A549 (cell line): Measurements from ENCODE around the gene TRAF7. TPM values are rescaled to one million over a fixed set of nuclear protein-coding genes. Genes with fewer than 3 reads are reported as not detected.

ENCODE experiments used
- ATAC-seq, 2 experiments: fragments of 200-7000 bp in 1 of 2; fragments of >200 bp in 1 of 2; cut with Nextera tagmentation in 1 of 2; cut with Tn5 transposase in 1 of 2; 3 replicates each; pipeline versions ENCODE4 v1.8.0 to v1.9.1; 2018 to 2020; ENCODE audit warnings: mild to moderate bottlenecking in 1 of 2, moderate library complexity in 1 of 2
- CTCF ChIA-PET: fragments of 300-600 bp; sonication (Branson Sonifier 250); formaldehyde crosslinking; extraction: SDS; loops from one replicate; lab custom pipeline; 2021; ENCODE audit warnings: antibody characterized with exemption, inconsistent platforms; lab: Yijun Ruan, JAX
- POLR2A ChIA-PET: fragments of 350-600 bp; formaldehyde crosslinking; extraction: SDS; loops from one replicate; lab custom pipeline; 2021; ENCODE audit warnings: antibody characterized with exemption, inconsistent platforms; lab: Yijun Ruan, JAX
- DNase-seq, 2 experiments: peaks; one replicate each; pipeline versions ENCODE4 v3.0.0 to v3.0.0-alpha.2; 2011 to 2016; ENCODE audit warnings: low read depth in 1 of 2, low spot score in 1 of 2
- FAIRE-seq: peaks from 2 replicates; lab custom pipeline; 2011; peaks lifted over from hg19 to GRCh38; lab: Jason Lieb, UNC
- H3K27ac ChIP-seq, 2 experiments: fragments of >200 bp; sonication (Bioruptor Twin); formaldehyde crosslinking; 3 replicates each; pipeline ENCODE4 v1.5.1; 2016 to 2017
- H3K4me1 ChIP-seq: fragments of >200 bp; sonication (Bioruptor Twin); formaldehyde crosslinking; 3 replicates; pipeline ENCODE4 v1.6.1; 2016
- H3K4me2 ChIP-seq: fragments of >200 bp; sonication (Bioruptor Twin); formaldehyde crosslinking; 3 replicates; pipeline ENCODE4 v1.6.1; 2016
- H3K4me3 ChIP-seq: fragments of >200 bp; sonication (Bioruptor Twin); formaldehyde crosslinking; 3 replicates; pipeline ENCODE4 v1.5.1; 2016
- H3K9me3 ChIP-seq: fragments of >200 bp; sonication (Bioruptor Twin); formaldehyde crosslinking; 3 replicates; pipeline ENCODE4 v1.6.1; 2016
- BHLHE40 ChIP-seq: IDR thresholded peaks from 2 replicates; pipeline ENCODE4 v1.6.1; 2012; ENCODE audit warnings: low read depth, low read length, inconsistent platforms
- CBX8 ChIP-seq: fragments of 200-600 bp; sonication (generic); IDR thresholded peaks from 2 replicates; pipeline ENCODE4 v1.6.1; 2016
- EHMT2 ChIP-seq: fragments of 200-600 bp; sonication (generic); IDR thresholded peaks from 2 replicates; pipeline ENCODE4 v1.6.1; 2016; ENCODE audit warnings: antibody characterized with exemption, low read depth, mild to moderate bottlenecking, moderate library complexity
- EP300 ChIP-seq, 2 experiments: fragments of >200 bp; sonication (Bioruptor Twin); formaldehyde crosslinking; IDR thresholded peaks; 2 replicates in 1 of 2; 3 replicates in 1 of 2; pipeline ENCODE4 v1.6.1; 2016 to 2017
- HES2 ChIP-seq: fragments of >200 bp; sonication (Bioruptor Twin); formaldehyde crosslinking; IDR thresholded peaks from 2 replicates; pipeline ENCODE4 v1.6.1; 2016
- JUN ChIP-seq, 2 experiments: fragments of >200 bp; sonication (Bioruptor Twin); formaldehyde crosslinking; IDR thresholded peaks; 2 replicates in 1 of 2; 3 replicates in 1 of 2; pipeline ENCODE4 v1.6.1; 2016 to 2017
- MAFK ChIP-seq: fragments of 450-650 bp; IDR thresholded peaks from 2 replicates; pipeline ENCODE4 v1.6.1; 2014; ENCODE audit not compliant: partially characterized antibody
- MYC ChIP-seq: IDR thresholded peaks from 2 replicates; pipeline ENCODE4 v1.6.1; 2012; ENCODE audit warnings: mild to moderate bottlenecking, inconsistent platforms, low read length, improper control_type of control experiment, borderline replicate concordance
- NFE2L2 ChIP-seq: fragments of 150-350 bp; conservative IDR thresholded peaks from 2 replicates; pipeline ENCODE4 v1.6.1; 2014; ENCODE audit warnings: low read length
- NPAS2 ChIP-seq: fragments of 250-450 bp; sonication (Bioruptor Pico); IDR thresholded peaks from 2 replicates; pipeline ENCODE4 v1.8.0; 2022; ENCODE audit warnings: mild to moderate bottlenecking, moderate library complexity, borderline replicate concordance
- PBX3 ChIP-seq: IDR thresholded peaks from 2 replicates; pipeline ENCODE4 v1.6.1; 2012
- RAD21 ChIP-seq, 2 experiments: fragments of >200 bp in 1 of 2; sonication (Bioruptor Twin) in 1 of 2; formaldehyde crosslinking in 1 of 2; IDR thresholded peaks in 1 of 2; conservative IDR thresholded peaks in 1 of 2; 2 replicates in 1 of 2; 3 replicates in 1 of 2; pipeline ENCODE4 v1.6.1; 2012 to 2018; ENCODE audit warnings: inconsistent platforms in 1 of 2
- RCOR1 ChIP-seq: fragments of 150-350 bp; IDR thresholded peaks from 2 replicates; pipeline ENCODE4 v1.6.1; 2014; ENCODE audit warnings: antibody characterized with exemption, low read length, low read depth
- RNF2 ChIP-seq: fragments of 200-600 bp; sonication (generic); IDR thresholded peaks from 2 replicates; pipeline ENCODE4 v1.6.1; 2016; ENCODE audit warnings: low read depth, mild to moderate bottlenecking, antibody characterized with exemption, moderate library complexity, borderline replicate concordance
- TFCP2L1 ChIP-seq: fragments of 250-450 bp; sonication (Bioruptor Pico); IDR thresholded peaks from 2 replicates; pipeline ENCODE4 v1.5.0; 2021; ENCODE audit warnings: mild to moderate bottlenecking
- ZFP36 ChIP-seq: fragments of 450-650 bp; IDR thresholded peaks from 2 replicates; pipeline ENCODE4 v1.6.1; 2014; ENCODE audit warnings: borderline replicate concordance; ENCODE audit not compliant: partially characterized antibody
- WGBS: methylation state at CpG from one replicate; pipeline ENCODE4 v1.1.6; 2017; ENCODE audit errors: missing lambda C conversion rate; 5-methylcytosine and 5-hydroxymethylcytosine counted together
- polyA plus RNA-seq, 4 experiments: library from polyadenylated mRNA; depleted of rRNA in 3 of 4; stranded (reverse); fragments of >200 nt; fragmentation: RNase III in 1 of 4; extraction: RNeasy Plus Mini Kit Qiagen cat#74134 plus additional on column Dnase treatment in 1 of 4; gene quantifications; 2 replicates in 3 of 4; 3 replicates in 1 of 4; pipeline ENCODE4 v1.2.3, GENCODE V29; 2011 to 2017
- TF ChIP-seq, protein P1 (sequence below): fragments of 150-350 bp; IDR thresholded peaks from 2 replicates; pipeline ENCODE4 v1.6.1; 2014; ENCODE audit warnings: low read depth, mild to moderate bottlenecking, low read length
- TF ChIP-seq, protein P2 (sequence below): fragments of >200 bp; sonication (Bioruptor Twin); formaldehyde crosslinking; IDR thresholded peaks from 3 replicates; pipeline ENCODE4 v1.6.1; 2016

Gene TRAF7
- polyA plus RNA-seq, 2 of the 4 experiments (the other 2 are of a cell fraction): 31.9 to 50.0 TPM

DNA sequence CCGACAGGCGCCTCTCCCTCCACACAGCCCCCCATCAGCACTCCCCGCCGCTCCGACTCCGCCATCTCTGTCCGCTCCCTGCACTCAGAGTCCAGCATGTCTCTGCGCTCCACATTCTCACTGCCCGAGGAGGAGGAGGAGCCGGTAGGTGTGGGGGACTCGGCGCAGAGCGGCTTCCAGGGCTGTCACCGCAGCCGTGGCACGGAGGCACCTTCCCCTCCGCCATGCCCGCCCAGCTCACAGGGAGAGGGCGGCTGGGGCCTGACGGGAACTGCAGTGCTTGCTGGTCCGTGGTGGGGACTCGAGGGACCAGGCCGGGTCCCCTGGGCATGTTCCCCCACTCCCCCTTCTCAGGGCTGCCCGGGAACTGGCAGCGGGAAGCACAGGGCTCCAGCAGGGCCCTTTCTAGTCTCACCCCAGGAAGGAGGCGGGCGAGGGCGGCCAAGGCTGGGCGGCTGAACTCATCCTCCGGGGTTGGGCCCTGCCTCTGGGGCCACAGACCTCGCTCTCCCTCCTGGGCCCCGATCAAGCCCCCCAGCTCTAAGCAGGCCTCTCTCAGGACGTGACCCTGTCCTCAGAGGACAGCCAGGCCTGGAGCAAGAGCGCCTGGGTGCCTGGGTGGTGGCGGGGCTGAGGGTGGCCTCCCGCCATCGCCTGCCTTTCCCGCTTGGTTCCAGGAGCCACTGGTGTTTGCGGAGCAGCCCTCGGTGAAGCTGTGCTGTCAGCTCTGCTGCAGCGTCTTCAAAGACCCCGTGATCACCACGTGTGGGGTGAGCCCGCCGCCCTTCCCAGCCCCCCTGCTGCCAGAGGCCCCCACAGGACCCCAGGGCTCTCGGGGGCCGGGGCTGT lies 15.2 kb downstream of the TRAF7 start:
- 96% methylated on average over 29 of the region's 47 CpGs for WGBS
- ATAC-seq: no peak
- H3K27ac ChIP-seq: no peak overlapping the region
- no peaks in the 10 kb centered on the region for H3K9me3 ChIP-seq
- ChIA-PET POLR2A (interaction anchor here (1.5 kb wide), 1 partner anchor 15 kb away, joined by 5 read pairs; the partner anchor contains the start of gene TRAF7), CTCF (no interaction called here)
- DNase-seq: no peak
- TF ChIP-seq CBX8 (no peak), EP300 (IDR thresholded peaks at IDR 0.05) (no peak), BHLHE40 (no peak), PBX3 (no peak), MAFK (no peak), NFE2L2 (no peak), ZFP36 (no peak), EHMT2 (no peak), HES2 (no peak), RNF2 (no peak), RAD21 (conservative IDR thresholded peaks at IDR 0.05 in 1 of 2, IDR thresholded peaks at IDR 0.05 in 1 of 2) (no peak), TFCP2L1 (CRISPR knock-in tag) (no peak), JUN (IDR thresholded peaks at IDR 0.05) (no peak), NPAS2 (CRISPR knock-in tag) (no peak)
- TF ChIP-seq, protein P1, sequence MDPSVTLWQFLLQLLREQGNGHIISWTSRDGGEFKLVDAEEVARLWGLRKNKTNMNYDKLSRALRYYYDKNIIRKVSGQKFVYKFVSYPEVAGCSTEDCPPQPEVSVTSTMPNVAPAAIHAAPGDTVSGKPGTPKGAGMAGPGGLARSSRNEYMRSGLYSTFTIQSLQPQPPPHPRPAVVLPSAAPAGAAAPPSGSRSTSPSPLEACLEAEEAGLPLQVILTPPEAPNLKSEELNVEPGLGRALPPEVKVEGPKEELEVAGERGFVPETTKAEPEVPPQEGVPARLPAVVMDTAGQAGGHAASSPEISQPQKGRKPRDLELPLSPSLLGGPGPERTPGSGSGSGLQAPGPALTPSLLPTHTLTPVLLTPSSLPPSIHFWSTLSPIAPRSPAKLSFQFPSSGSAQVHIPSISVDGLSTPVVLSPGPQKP: no peak
- H3K4me3 ChIP-seq: no peak overlapping the region
- H3K4me2 ChIP-seq: no peak overlapping the region
- no peak for FAIRE-seq
- H3K4me1 ChIP-seq: no peaks in the 10 kb centered on the region

GRCh38 chr16:2171601-2172178 lies 16.1 kb downstream of the TRAF7 start:
- ATAC-seq: no peak
- 93% methylated on average over 17 of the region's 28 CpGs for WGBS
- H3K27ac ChIP-seq: no peak overlapping the region
- H3K4me1 ChIP-seq: no peaks in the 10 kb centered on the region
- no peak for DNase-seq
- H3K4me3 ChIP-seq: no peak overlapping the region
- ChIA-PET POLR2A (interaction anchor here (2.8 kb wide), 1 partner anchor 16 kb away, joined by 16 read pairs; the partner anchor contains the start of gene TRAF7), CTCF (no interaction called here)
- H3K4me2 ChIP-seq: no peak overlapping the region
- TF ChIP-seq MYC (no peak), RCOR1 (no peak)
- TF ChIP-seq, protein P2, sequence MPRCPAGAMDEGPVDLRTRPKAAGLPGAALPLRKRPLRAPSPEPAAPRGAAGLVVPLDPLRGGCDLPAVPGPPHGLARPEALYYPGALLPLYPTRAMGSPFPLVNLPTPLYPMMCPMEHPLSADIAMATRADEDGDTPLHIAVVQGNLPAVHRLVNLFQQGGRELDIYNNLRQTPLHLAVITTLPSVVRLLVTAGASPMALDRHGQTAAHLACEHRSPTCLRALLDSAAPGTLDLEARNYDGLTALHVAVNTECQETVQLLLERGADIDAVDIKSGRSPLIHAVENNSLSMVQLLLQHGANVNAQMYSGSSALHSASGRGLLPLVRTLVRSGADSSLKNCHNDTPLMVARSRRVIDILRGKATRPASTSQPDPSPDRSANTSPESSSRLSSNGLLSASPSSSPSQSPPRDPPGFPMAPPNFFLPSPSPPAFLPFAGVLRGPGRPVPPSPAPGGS: no peak
- H3K9me3 ChIP-seq: no peaks in the 10 kb centered on the region
- FAIRE-seq: no peak
